Endothelial cell of umbilical vein (primary cell): ENCODE data around the gene DOCK1. TPM values are rescaled to one million over a fixed set of nuclear protein-coding genes. Genes with fewer than 3 reads are reported as not detected.

Experiments
- BruUV-seq: library from RNA; stranded (reverse); fragments of 400-500 nt; replicated peaks from 2 replicates; lab custom pipeline; 2021; lab: Mats Ljungman, UMichigan
- CTCF ChIA-PET: fragments of 300-600, 350-600 bp; sonication (Branson Sonifier 250); formaldehyde crosslinking; loops from one replicate; lab custom pipeline; 2021; ENCODE audit warnings: antibody characterized with exemption, inconsistent platforms; lab: Charles Lee
- POLR2A ChIA-PET: fragments of 300-600, 350-600 bp; sonication (Branson Sonifier 250); formaldehyde crosslinking; loops from one replicate; lab custom pipeline; 2021; ENCODE audit warnings: antibody characterized with exemption, inconsistent platforms; lab: Charles Lee
- DNase-seq: peaks from one replicate; pipeline ENCODE4 v3.0.0-alpha.2; 2011; ENCODE audit warnings: low read depth, low spot score
- FAIRE-seq: peaks from 2 replicates; lab custom pipeline; 2011; peaks lifted over from hg19 to GRCh38; lab: Jason Lieb, UNC
- H2AFZ ChIP-seq: 2 replicates; pipeline ENCODE4 v1.6.0; 2012; ENCODE audit warnings: low read depth, low read length, control low read depth, inconsistent platforms
- H3K27ac ChIP-seq: 2 replicates; pipeline ENCODE4 v1.5.1; 2011; ENCODE audit warnings: low read depth, mild to moderate bottlenecking, control low read depth, low read length, moderate library complexity; ENCODE audit not compliant: insufficient read depth
- H3K27me3 ChIP-seq, 2 experiments: 2 replicates each; pipeline versions ENCODE4 v1.6.0 to v1.6.1; 2011; ENCODE audit warnings: low read length in 2 of 2, mixed read lengths in 1 of 2; ENCODE audit not compliant: control insufficient read depth in 2 of 2, insufficient read depth in 2 of 2
- H3K36me3 ChIP-seq, 2 experiments: 2 replicates in 1 of 2; 3 replicates in 1 of 2; pipeline ENCODE4 v1.5.1; 2011; ENCODE audit warnings: low read length in 2 of 2, mild to moderate bottlenecking in 1 of 2, moderate library complexity in 1 of 2; ENCODE audit not compliant: control insufficient read depth in 2 of 2, insufficient read depth in 2 of 2; ENCODE audit errors: extremely low read depth in 1 of 2
- H3K4me1 ChIP-seq: 3 replicates; pipeline ENCODE4 v1.5.1; 2011; ENCODE audit warnings: mild to moderate bottlenecking, low read length; ENCODE audit not compliant: control insufficient read depth, insufficient read depth; ENCODE audit errors: extremely low read depth
- H3K4me2 ChIP-seq: 2 replicates; pipeline ENCODE4 v1.6.1; 2011; ENCODE audit warnings: low read length, control low read depth, mixed read lengths; ENCODE audit not compliant: insufficient read depth
- H3K4me3 ChIP-seq, 3 experiments: fragments of 200-600 bp in 1 of 3; sonication (generic), shearing (Covaris generic) in 1 of 3; replicated peaks in 1 of 3; 2 replicates each; pipeline ENCODE4 v1.5.1; 2011 to 2016; ENCODE audit warnings: control low read depth in 3 of 3, low read length in 3 of 3, mild to moderate bottlenecking in 2 of 3, inconsistent platforms in 1 of 3, low read depth in 1 of 3, moderate library complexity in 1 of 3; ENCODE audit not compliant: insufficient read depth in 1 of 3
- H3K79me2 ChIP-seq: 2 replicates; pipeline ENCODE4 v1.6.0; 2012; ENCODE audit warnings: low read length, inconsistent platforms; ENCODE audit not compliant: control insufficient read depth, insufficient read depth
- H3K9ac ChIP-seq: replicated peaks from 2 replicates; pipeline ENCODE3; 2011; ENCODE audit warnings: low read length, control low read depth; ENCODE audit not compliant: insufficient read depth; ENCODE audit errors: extremely low read depth
- H3K9me1 ChIP-seq: replicated peaks from 3 replicates; pipeline ENCODE4 v1.6.0; 2011; ENCODE audit warnings: mild to moderate bottlenecking, low read length; ENCODE audit not compliant: control insufficient read depth, insufficient read depth; ENCODE audit errors: extremely low read depth
- H3K9me3 ChIP-seq: replicated peaks from 2 replicates; pipeline ENCODE4 v1.5.1; 2012; ENCODE audit warnings: low read length, inconsistent platforms; ENCODE audit not compliant: control insufficient read depth, insufficient read depth
- H4K20me1 ChIP-seq: replicated peaks from 2 replicates; pipeline ENCODE3; 2011; ENCODE audit warnings: mild to moderate bottlenecking, low read length; ENCODE audit not compliant: control insufficient read depth, insufficient read depth; ENCODE audit errors: extremely low read depth
- CTCF ChIP-seq, 2 donors: IDR thresholded peaks; 1 replicate in 1 of 2; 2 replicates in 1 of 2; pipeline ENCODE4 v1.5.1; 2011; ENCODE audit warnings: low read length in 2 of 2, mild to moderate bottlenecking in 2 of 2, moderate library complexity in 2 of 2, control low read depth in 1 of 2, inconsistent platforms in 1 of 2, low read depth in 1 of 2; ENCODE audit not compliant: insufficient read depth in 1 of 2; ENCODE audit errors: extremely low read depth in 1 of 2
- EZH2 ChIP-seq: IDR thresholded peaks from 2 replicates; pipeline ENCODE4 v1.6.1; 2012; ENCODE audit warnings: borderline replicate concordance, low read depth, mild to moderate bottlenecking, moderate library complexity, low read length, inconsistent platforms; ENCODE audit not compliant: severe bottlenecking
- FOS ChIP-seq: IDR thresholded peaks from 2 replicates; pipeline ENCODE4 v1.6.1; 2011; ENCODE audit warnings: mild to moderate bottlenecking, low read length, moderate library complexity, borderline replicate concordance; ENCODE audit not compliant: insufficient read depth
- GATA2 ChIP-seq: IDR thresholded peaks from 2 replicates; pipeline ENCODE4 v1.7.0; 2011; ENCODE audit warnings: low read depth, mild to moderate bottlenecking, moderate library complexity, mixed read lengths, low read length; ENCODE audit not compliant: insufficient read length, insufficient read depth
- JUN ChIP-seq: IDR thresholded peaks from 2 replicates; pipeline ENCODE4 v1.6.1; 2011; ENCODE audit warnings: borderline replicate concordance, low read depth; ENCODE audit not compliant: insufficient read length, insufficient read depth
- MAX ChIP-seq: IDR thresholded peaks from 2 replicates; pipeline ENCODE4 v1.6.1; 2011; ENCODE audit not compliant: insufficient read depth, insufficient read length
- MYC ChIP-seq: IDR thresholded peaks from one replicate; pipeline ENCODE4 v1.6.1; 2011; ENCODE audit warnings: mild to moderate bottlenecking, low read depth, low read length
- POLR2A ChIP-seq: IDR thresholded peaks from 2 replicates; pipeline ENCODE4 v1.6.1; 2012; ENCODE audit warnings: low read depth, mild to moderate bottlenecking, control low read depth, low read length
- POLR2AphosphoS5 ChIP-seq: IDR thresholded peaks from 2 replicates; pipeline ENCODE4 v1.6.1; 2012; ENCODE audit warnings: low read depth, mild to moderate bottlenecking, control low read depth, low read length, moderate library complexity; ENCODE audit not compliant: insufficient read depth
- dilution Hi-C: fragments of 300-500 bp; cut with MboI; formaldehyde crosslinking; loops from one replicate; pipeline ENCODE4 v1.15.0; 2019; ENCODE audit warnings: low sequenced_read_pairs; ENCODE audit not compliant: extremely low pct_ligation_motif_present
- intact Hi-C: fragments of 100-400 bp; cut with micrococcal nuclease; formaldehyde crosslinking; loops from one replicate; pipeline ENCODE4 v1.10.0; 2022
- polyA plus RNA-seq, 4 experiments: library from polyadenylated mRNA; depleted of rRNA in 3 of 4; stranded (reverse) in 3 of 4; unstranded in 1 of 4; fragments of >200 nt; gene quantifications; 2 replicates each; pipeline versions ENCODE4 v1.2.1 to v1.2.3, GENCODE V29; 2011 to 2012; ENCODE audit warnings: missing spikeins in 1 of 4
- total RNA-seq: library from RNA; stranded (reverse); gene quantifications from 2 replicates; pipeline ENCODE4 v1.2.3, GENCODE V29; 2021

The DOCK1 gene
- total and polyA plus RNA-seq, 2 donors (not counting 3 experiments of a cell fraction or from before 2014, with no cell fraction given): 22.5 to 83.1 TPM

GRCh38 chr10:126868371-126868770 is 36.9 kb upstream of the DOCK1 start:
- POLR2A ChIA-PET: no interaction called here
- BruUV-seq: no TSS peak
- TF ChIP-seq GATA2 (no peak), CTCF (IDR thresholded peaks at IDR 0.05; ENCODE audit: extremely low read depth in 1 of 2, insufficient read depth in 1 of 2, low read depth in 1 of 2, low read length in 2 of 2) (no peak), POLR2AphosphoS5 (no peak), MYC (no peak), POLR2A (no peak), EZH2 (no peak), FOS (no peak), MAX (no peak), JUN (no peak)

More at GRCh38 chr10:126868371-126868770, 36.9 kb upstream of the DOCK1 start:
- no peak overlapping the region for H2AFZ ChIP-seq
- no peaks in the 10 kb centered on the region for H3K4me1 ChIP-seq
- no peak overlapping the region for H3K9ac ChIP-seq
- no peaks in the 10 kb centered on the region for H3K9me3 ChIP-seq
- H3K4me3 ChIP-seq: no peak overlapping the region
- no peaks in the 10 kb centered on the region for H3K36me3 ChIP-seq
- FAIRE-seq (no peak), DNase-seq (no peak)
- intact Hi-C loops (no loop called here), dilution Hi-C loops (no loop called here)
- no peak overlapping the region for H3K4me2 ChIP-seq
- no peaks in the 10 kb centered on the region for H3K9me1 ChIP-seq
- no peaks in the 10 kb centered on the region for H3K27me3 ChIP-seq
- no peak overlapping the region for H3K27ac ChIP-seq
- CTCF ChIA-PET: no interaction called here
- no peaks in the 10 kb centered on the region for H4K20me1 ChIP-seq
- H3K79me2 ChIP-seq: no peaks in the 10 kb centered on the region
